ENCODE results near the gene NEURL1B.

NEURL1B gene

GRCh38 chr5:172686539-172687390 is 45.7 kb downstream of the NEURL1B start:
- H3K36me3 Mint-ChIP-seq (ENCODE audit: low read depth): peaks cover 16% of the 10 kb centered on the region
- H3K27ac Mint-ChIP-seq: peak overlapping the region in 1 of 3 experiments; percentile 13
- no peak overlapping the region for H3K4me3 Mint-ChIP-seq
- H3K4me1 Mint-ChIP-seq: peaks cover 6% of the 10 kb centered on the region
- no peaks in the 10 kb centered on the region for H3K9me3 Mint-ChIP-seq
- TF ChIP-seq CTCF (IDR thresholded peaks at IDR 0.05; ENCODE audit: unreplicated experiment in 3 of 3): no peak
- peaks cover 37% of the 10 kb centered on the region for H3K27me3 Mint-ChIP-seq (ENCODE audit: low read depth)

DNA sequence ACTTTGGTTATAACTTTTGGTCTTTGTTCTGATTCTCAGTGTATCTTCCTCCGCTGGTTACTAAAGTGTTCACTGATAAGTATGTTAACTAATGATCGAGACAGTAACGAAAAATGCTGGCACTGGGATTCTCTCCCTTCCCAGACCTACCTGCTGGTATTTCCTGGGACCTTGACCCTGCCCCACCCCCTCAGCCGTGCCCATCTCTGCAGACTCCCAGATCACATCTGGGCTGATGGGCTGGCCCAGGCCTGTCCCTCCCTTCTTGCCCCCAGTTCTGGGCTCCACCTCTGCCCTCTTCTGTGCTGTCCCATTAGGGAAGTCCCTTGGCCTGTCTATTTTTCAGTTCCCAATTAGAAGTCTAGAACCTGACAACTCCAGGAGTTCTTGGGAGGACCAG is 46.9 kb downstream of the NEURL1B start:
- H3K4me1 Mint-ChIP-seq: peaks cover 12% of the 10 kb centered on the region
- no peaks in the 10 kb centered on the region for H3K9me3 Mint-ChIP-seq
- TF ChIP-seq CTCF (IDR thresholded peaks at IDR 0.05; ENCODE audit: unreplicated experiment in 3 of 3): no peak
- H3K27me3 Mint-ChIP-seq (ENCODE audit: low read depth): peaks cover 27% of the 10 kb centered on the region
- H3K4me3 Mint-ChIP-seq: no peak overlapping the region
- peaks cover 13% of the 10 kb centered on the region for H3K36me3 Mint-ChIP-seq (ENCODE audit: low read depth)
- peak overlapping the region in 1 of 3 experiments; percentile 49 for H3K27ac Mint-ChIP-seq

- H3K9me3 Mint-ChIP-seq: no peaks in the 10 kb centered on the region
- peak overlapping the region in 1 of 3 experiments; percentile 49 for H3K27ac Mint-ChIP-seq
- H3K27me3 Mint-ChIP-seq (ENCODE audit: low read depth): peaks cover 24% of the 10 kb centered on the region
- H3K4me1 Mint-ChIP-seq: peaks cover 19% of the 10 kb centered on the region
- H3K4me3 Mint-ChIP-seq: no peak overlapping the region
- H3K36me3 Mint-ChIP-seq (ENCODE audit: low read depth): peaks cover 11% of the 10 kb centered on the region
- TF ChIP-seq CTCF (IDR thresholded peaks at IDR 0.05; ENCODE audit: unreplicated experiment in 3 of 3): no peak
Measured at GRCh38 chr5:172688349-172689217, 47.5 kb downstream of the NEURL1B start.

DNA sequence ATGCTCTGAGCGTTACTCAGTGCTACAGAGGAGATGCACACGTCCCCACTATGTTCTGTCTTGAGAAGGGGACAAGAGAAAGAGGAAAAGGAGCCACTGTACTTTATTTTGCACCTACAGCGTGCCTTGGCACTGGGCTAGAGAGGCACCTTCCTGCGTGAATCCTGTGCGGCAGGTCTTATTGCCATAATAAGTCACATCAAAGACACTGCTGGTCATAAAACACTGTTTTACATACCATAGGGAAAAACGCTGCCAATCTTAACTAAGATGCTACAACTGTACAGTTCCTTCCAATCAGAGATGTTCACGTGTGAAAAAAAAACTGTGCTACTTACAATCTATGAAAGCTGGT is 48.1 kb downstream of the NEURL1B start:
- no peak for TF ChIP-seq CTCF (IDR thresholded peaks at IDR 0.05; ENCODE audit: unreplicated experiment in 3 of 3)
- Mint-ChIP-seq H3K9me3 (no peaks in the 10 kb centered on the region), H3K27ac (peak overlapping the region in 1 of 3 experiments; percentile 49), H3K4me3 (no peak overlapping the region), H3K27me3 (ENCODE audit: low read depth) (peaks cover 28% of the 10 kb centered on the region), H3K36me3 (ENCODE audit: low read depth) (peaks cover 11% of the 10 kb centered on the region), H3K4me1 (peaks cover 25% of the 10 kb centered on the region)

- peaks cover 31% of the 10 kb centered on the region for H3K4me1 Mint-ChIP-seq
- peaks cover 6% of the 10 kb centered on the region for H3K36me3 Mint-ChIP-seq (ENCODE audit: low read depth)
- H3K9me3 Mint-ChIP-seq: no peaks in the 10 kb centered on the region
- H3K27me3 Mint-ChIP-seq (ENCODE audit: low read depth): peaks cover 27% of the 10 kb centered on the region
- no peak overlapping the region for H3K4me3 Mint-ChIP-seq
- H3K27ac Mint-ChIP-seq: no peak overlapping the region
- no peak for TF ChIP-seq CTCF (IDR thresholded peaks at IDR 0.05; ENCODE audit: unreplicated experiment in 3 of 3)
Measured at GRCh38 chr5:172689801-172690200, 48.7 kb downstream of the NEURL1B start.
